GM18498 (cell line): Measurements from ENCODE around the gene RAPGEF2.
"Not testable (repeated sequence)": the region's sequence is repeated elsewhere in the genome, so short reads cannot be mapped to it uniquely, and the experiment has no call there.

Source experiments
- ATAC-seq: cut with Tn5 transposase; IDR thresholded peaks from one replicate; pipeline ENCODE4 v1.9.1; 2021; ENCODE audit warnings: mild to moderate bottlenecking, moderate library complexity; ENCODE audit not compliant: unreplicated experiment

RAPGEF2 gene

DNA sequence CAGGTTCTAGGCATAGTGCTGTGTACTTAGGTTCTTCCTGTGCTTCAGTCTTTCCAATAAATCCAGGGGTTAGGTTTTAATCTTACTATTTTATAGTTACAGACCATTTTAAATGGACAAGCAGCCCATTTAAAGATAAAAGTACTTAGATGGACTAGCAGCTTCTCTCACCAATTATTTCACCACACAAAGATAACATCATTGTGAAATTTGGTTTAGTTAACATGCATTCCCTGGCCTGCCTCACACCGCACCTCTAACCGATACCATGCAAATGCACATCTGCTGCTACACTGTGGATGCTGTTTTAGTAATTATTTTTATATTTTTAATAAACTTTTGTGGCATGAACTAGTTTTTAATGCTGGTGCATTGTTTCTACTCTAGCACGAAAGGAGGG is 252.6 kb downstream of the RAPGEF2 start:
- no peak for ATAC-seq

- no peak for ATAC-seq
Observed at GRCh38 chr4:159357350-159357749, 254.5 kb downstream of the RAPGEF2 start.

DNA sequence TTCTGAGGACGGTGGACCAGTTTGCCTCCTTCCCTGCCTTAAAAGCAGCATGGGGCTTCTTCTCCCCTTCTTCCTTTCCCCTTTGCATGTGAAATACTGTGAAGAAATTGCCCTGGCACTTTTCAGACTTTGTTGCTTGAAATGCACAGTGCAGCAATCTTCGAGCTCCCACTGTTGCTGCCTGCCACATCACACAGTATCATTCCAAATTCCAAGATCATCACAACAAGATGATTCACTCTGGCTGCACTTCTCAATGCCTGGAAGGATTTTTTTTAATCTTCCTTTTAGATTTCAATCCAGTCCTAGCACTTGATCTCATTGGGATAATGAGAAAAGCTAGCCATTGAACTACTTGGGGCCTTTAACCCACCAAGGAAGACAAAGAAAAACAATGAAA is 255.3 kb downstream of the RAPGEF2 start:
- no peak for ATAC-seq

DNA sequence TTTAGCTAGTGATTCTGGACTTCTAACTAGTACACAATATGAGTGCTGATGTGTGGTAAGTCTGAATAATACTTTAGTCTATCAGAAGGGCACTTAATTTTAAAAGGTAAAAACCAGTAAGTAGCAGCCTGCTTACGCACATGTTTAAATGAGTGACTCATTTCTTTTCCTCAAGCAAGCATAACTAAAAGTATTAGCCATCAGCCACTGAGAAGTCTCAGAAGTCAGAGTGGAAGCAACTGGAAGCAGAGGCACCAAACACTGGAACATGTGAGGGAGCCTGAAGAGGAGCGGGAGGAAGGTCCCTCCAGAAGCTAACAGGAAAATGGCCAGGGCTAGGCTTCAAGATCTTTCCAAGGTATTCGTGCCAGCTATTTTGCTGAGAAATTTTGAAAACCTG is 257.7 kb downstream of the RAPGEF2 start:
- no peak for ATAC-seq

DNA sequence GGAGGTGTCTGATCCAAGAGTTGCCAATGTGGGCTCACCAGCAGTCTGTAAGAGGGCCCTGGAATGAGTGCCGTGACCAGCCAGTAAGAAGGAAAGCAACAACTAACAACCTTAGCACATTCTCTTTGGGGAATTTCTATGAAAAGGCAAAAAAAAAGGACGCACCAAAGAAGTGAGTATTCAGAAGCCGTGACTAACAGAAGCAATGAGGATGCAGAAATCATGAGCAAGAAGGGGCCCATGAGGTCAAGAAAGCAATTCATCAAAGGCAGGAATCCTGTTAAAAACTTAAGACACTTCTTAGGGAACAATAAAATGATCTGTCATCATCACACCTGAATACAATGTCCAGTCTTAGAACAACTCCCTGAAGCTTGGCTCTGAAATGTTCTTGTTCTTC is 260.5 kb downstream of the RAPGEF2 start:
- no peak for ATAC-seq

- ATAC-seq: peak; percentile 9
Observed at GRCh38 chr4:159366966-159367780, 264.3 kb downstream of the RAPGEF2 start.

DNA sequence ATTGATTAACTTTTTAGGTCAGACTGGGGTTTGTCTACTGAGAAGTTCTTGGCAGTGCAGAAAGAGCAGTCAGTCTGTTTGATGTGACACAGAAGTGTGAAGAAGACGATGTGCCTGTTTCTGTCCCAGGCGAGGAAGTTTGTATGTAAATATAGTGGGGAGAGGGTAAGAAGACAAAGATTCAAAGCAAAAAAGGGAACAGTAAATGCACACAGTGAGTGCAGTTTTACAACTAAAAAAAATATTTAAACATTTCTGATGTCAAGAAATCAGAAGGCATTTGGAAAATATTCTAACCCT is 264.9 kb downstream of the RAPGEF2 start:
- ATAC-seq: peak; percentile 73

DNA sequence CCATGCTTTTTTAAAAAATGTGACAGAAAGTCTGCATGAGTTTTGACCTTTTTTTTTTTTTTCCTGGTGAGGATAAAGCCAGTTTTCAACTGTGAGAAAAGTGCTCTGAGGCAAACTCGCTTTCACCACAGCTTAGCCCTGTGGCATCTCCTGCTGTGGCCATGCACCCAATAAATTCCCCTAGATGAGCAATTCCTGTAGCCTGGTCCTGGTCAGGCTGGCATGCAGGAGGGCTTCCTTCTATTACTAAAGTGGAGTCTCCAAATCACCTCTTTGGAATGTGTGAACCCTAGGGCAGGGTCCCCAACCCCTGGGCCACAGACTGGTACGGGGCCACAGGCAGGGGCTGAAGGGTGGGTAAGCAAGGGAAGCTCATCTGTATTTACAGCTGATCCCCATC is 265.4 kb downstream of the RAPGEF2 start:
- ATAC-seq: no peak

- ATAC-seq: no peak
Observed at GRCh38 chr4:159369256-159369655, 266.4 kb downstream of the RAPGEF2 start.

GRCh38 chr4:159370286-159370685 is 267.4 kb downstream of the RAPGEF2 start:
- no peak for ATAC-seq

GRCh38 chr4:159374749-159375530 is 272.1 kb downstream of the RAPGEF2 start:
- no peak for ATAC-seq

GRCh38 chr4:159376289-159376688 is 273.4 kb downstream of the RAPGEF2 start:
- no peak for ATAC-seq

GRCh38 chr4:159378056-159378616 is 275.3 kb downstream of the RAPGEF2 start:
- ATAC-seq: no peak

GRCh38 chr4:159379064-159379463 is 276.2 kb downstream of the RAPGEF2 start:
- ATAC-seq: not testable (repeated sequence)

DNA sequence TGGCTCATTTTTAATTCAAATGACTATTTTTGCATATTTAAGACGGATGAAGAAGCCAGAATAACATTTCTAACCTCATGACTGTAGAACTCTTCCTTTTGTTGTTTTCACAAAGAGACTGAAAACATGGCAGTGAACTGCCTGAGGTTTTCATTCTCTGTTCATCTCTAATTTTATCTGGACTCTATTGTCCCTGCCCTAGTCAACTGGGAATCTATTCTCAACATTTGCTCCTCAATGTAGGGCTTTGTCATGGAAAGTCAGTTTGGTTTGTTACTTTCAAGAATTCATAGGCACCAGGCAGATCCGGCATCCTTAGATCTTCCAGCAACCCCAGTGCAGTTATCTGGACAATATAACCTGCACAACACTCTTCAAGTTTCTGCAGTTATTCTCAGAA is 277.0 kb downstream of the RAPGEF2 start:
- ATAC-seq: no peak

DNA sequence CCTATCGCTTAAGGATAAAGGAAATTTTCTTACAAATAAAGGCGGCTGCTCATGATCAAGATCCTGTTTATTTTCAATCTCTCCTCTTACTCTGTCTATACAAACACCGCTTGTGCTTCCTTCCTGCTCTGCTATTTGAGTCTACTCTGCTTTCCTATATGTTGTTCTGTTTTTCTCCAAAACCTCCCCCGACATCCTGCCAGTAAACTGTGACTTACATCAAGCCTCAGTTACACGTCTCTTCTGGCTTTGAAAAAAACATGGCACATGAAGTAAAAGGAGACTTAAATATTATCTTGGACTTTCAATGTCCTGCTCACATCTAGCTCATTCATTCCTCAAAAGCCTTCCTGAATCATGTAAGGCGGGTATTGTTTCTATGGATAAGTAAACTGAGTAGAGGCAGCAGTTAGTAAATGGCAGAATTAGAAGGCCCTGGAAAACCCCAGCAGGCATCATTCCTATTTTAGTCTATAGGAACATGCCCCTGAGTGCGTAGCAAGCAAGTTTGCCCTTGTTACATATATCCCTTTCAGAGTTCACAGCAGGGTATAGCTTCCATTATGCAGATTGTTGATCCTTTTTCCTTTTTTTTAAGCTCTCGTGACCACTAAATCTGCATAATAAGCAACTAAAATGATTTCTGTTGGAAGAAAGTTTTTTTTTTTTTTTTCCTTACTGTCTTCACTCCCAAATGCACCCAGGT is 280.1 kb downstream of the RAPGEF2 start:
- ATAC-seq: no peak

DNA sequence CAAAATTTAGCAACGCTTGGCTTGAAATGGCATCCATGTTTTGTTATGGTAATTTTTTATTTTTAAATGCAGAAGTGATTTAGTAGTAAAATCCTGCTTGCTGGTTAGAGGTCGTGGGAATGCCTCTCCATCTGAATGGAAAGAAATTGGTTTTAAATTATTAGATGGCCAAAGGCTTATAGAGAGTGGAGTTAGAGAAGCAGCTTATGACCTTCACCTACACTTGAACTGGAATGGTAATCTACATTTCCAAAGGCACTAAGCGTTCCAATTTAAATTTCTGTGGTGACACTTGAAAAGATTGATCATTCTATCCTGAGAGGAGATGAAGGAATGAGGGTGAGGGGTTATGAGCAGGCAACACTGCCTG is 280.7 kb downstream of the RAPGEF2 start:
- ATAC-seq: no peak

GRCh38 chr4:159384017-159384416 is 281.1 kb downstream of the RAPGEF2 start:
- no peak for ATAC-seq

DNA sequence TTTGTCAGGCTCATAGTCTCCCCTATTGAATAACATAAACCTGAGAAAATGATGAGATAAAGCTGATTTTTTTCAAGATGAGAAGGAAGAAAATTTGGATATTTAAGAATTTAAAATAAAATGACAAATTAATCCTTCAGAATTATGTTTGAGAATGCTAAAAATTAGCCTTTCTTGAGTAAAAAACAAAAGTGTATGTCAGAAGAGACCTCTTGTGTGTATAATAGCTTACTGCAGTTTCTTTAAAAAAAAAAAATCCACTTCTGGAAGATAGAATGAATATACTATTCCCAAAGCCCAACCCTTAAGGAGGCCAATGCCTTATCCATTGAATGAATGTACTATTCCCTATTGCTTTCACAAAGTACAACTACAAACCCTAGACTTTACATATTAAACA is 281.8 kb downstream of the RAPGEF2 start:
- ATAC-seq: no peak

DNA sequence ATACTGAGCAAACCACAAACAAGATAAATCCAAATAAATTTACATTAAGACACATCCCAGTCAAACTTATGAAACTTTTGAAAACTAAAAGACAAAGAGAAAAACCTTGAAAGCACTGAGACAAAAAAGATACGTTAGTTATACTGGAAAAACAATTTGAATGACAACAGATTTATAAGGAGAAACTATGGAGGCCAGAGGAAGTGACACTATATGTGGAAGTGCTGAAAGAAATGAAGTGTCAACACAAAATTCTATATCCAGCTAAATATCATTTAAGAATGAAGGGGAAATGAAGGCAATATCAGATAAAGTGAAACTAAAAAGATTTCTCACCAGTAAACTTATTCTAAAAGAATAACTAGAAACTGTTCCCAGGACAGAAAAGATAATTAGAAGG is 283.7 kb downstream of the RAPGEF2 start:
- ATAC-seq: no peak

GRCh38 chr4:159389756-159390155 is 286.9 kb downstream of the RAPGEF2 start:
- no peak for ATAC-seq

GRCh38 chr4:159390648-159391047 is 287.8 kb downstream of the RAPGEF2 start:
- ATAC-seq: no peak
